Testis (tissue), 3 donors: ENCODE measurements around the gene ADAMTS13. TPM values are rescaled to one million over a fixed set of nuclear protein-coding genes. Genes with fewer than 3 reads are reported as not detected.
A peak's percentile ranks its signal among the peaks of the same experiment; 100 is the strongest.

ENCODE experiments used
- DNase-seq: peaks from one replicate; pipeline ENCODE4 v3.0.0-alpha.2; 2019
- H3K27ac ChIP-seq, 2 donors: fragments of 200-600 bp; sonication (generic); one replicate each; pipeline ENCODE4 v1.5.1; 2019
- H3K27me3 ChIP-seq: fragments of 200-600 bp; sonication (generic); one replicate; pipeline ENCODE4 v1.5.1; 2019
- H3K36me3 ChIP-seq: fragments of 200-600 bp; sonication (generic); one replicate; pipeline ENCODE4 v1.5.1; 2017; ENCODE audit warnings: low read depth; ENCODE audit errors: missing control alignments
- H3K4me1 ChIP-seq: fragments of 200-600 bp; sonication (generic); one replicate; pipeline ENCODE4 v1.5.1; 2019
- H3K4me3 ChIP-seq, 2 donors: fragments of 200-600 bp; sonication (generic); one replicate each; pipeline ENCODE4 v1.5.1; 2017 to 2019
- H3K9me3 ChIP-seq: fragments of 200-600 bp; sonication (generic); one replicate; pipeline ENCODE4 v1.5.1; 2017
- CTCF ChIP-seq, 3 experiments: fragments of 450-650 bp in 2 of 3; fragments of 200-600 bp in 1 of 3; sonication (generic) in 1 of 3; IDR thresholded peaks; one replicate each; pipeline ENCODE4 v1.5.1; 2016 to 2019; ENCODE audit warnings: antibody characterized with exemption in 3 of 3, mild to moderate bottlenecking in 2 of 3, moderate library complexity in 1 of 3
- POLR2A ChIP-seq: fragments of 450-650 bp; IDR thresholded peaks from one replicate; pipeline ENCODE4 v1.6.1; 2017; ENCODE audit warnings: antibody characterized with exemption, mild to moderate bottlenecking, moderate library complexity
- WGBS, 2 donors: methylation state at CpG; one replicate each; pipeline ENCODE4 v1.1.5; 2018; 5-methylcytosine and 5-hydroxymethylcytosine counted together
- intact Hi-C: fragments of 100-400 bp; cut with DNase I; formaldehyde crosslinking; loops from one replicate; pipeline ENCODE4 v1.15.1; 2023; ENCODE audit warnings: low total_unique reads
- polyA plus RNA-seq: library from polyadenylated mRNA; stranded (reverse); fragments of 350-450 nt; fragmentation: Illumina TruSeq; extraction: RNeasy Lipid Tissue Mini Kit (QIAGEN cat#74804); gene quantifications from one replicate; pipeline ENCODE4 v1.2.3, GENCODE V29; 2014; ENCODE audit warnings: low read depth, low replicate concordance; ENCODE audit not compliant: insufficient read depth
- total RNA-seq, 2 donors: library from RNA; depleted of rRNA; stranded (reverse); fragments of >200 nt; gene quantifications; one replicate each; pipeline ENCODE4 v1.2.3, GENCODE V29; 2016

Gene ADAMTS13
- total and polyA plus RNA-seq, 3 donors from 2014 or later = 15.4 to 21.2 (median 15.6) TPM

- DNase-seq = no peak
- intact Hi-C loops = no loop called here
- Histone ChIP-seq H3K27ac (no peak overlapping the region), H3K9me3 (no peaks in the 10 kb centered on the region), H3K4me3 (no peak overlapping the region), H3K36me3 (no peaks in the 10 kb centered on the region), H3K27me3 (no peaks in the 10 kb centered on the region), H3K4me1 (peaks cover 7% of the 10 kb centered on the region)
- WGBS, 2 donors = 73 to 83% methylated on average over 2 to 4 of the region's 4 CpGs
- TF ChIP-seq CTCF (IDR thresholded peaks at IDR 0.05) (no peak), POLR2A (no peak)
Measured at GRCh38 chr9:133461975-133462374, 39.8 kb downstream of the ADAMTS13 start.

GRCh38 chr9:133463234-133463863 lies 41.2 kb downstream of the ADAMTS13 start:
- 90 to 94% methylated on average over 19 to 22 of the region's 22 CpGs for WGBS, 2 donors

GRCh38 chr9:133463864-133464615 lies 41.9 kb downstream of the ADAMTS13 start:
- TF ChIP-seq CTCF (IDR thresholded peaks at IDR 0.05) = no peak
- no peak for TF ChIP-seq POLR2A
- H3K4me1 ChIP-seq = peaks cover 7% of the 10 kb centered on the region
- no peak overlapping the region for H3K4me3 ChIP-seq
- peak; percentile 61 for DNase-seq
- intact Hi-C loops = no loop called here
- H3K27ac ChIP-seq = no peak overlapping the region
- WGBS, 2 donors = 62 to 81% methylated on average over 4 to 24 of the region's 24 CpGs
- H3K27me3 ChIP-seq = no peaks in the 10 kb centered on the region
- H3K36me3 ChIP-seq = no peaks in the 10 kb centered on the region
- no peaks in the 10 kb centered on the region for H3K9me3 ChIP-seq

More at GRCh38 chr9:133463234-133463863, 41.2 kb downstream of the ADAMTS13 start:
- H3K9me3 ChIP-seq = no peaks in the 10 kb centered on the region
- H3K27me3 ChIP-seq = no peaks in the 10 kb centered on the region
- no peak for TF ChIP-seq POLR2A
- no peak for TF ChIP-seq CTCF (IDR thresholded peaks at IDR 0.05)
- no peaks in the 10 kb centered on the region for H3K36me3 ChIP-seq
- no peak for DNase-seq
- intact Hi-C loops = no loop called here
- H3K4me3 ChIP-seq = no peak overlapping the region
- no peak overlapping the region for H3K27ac ChIP-seq
- H3K4me1 ChIP-seq = peaks cover 7% of the 10 kb centered on the region

- TF ChIP-seq POLR2A (no peak), CTCF (IDR thresholded peaks at IDR 0.05) (no peak)
- Histone ChIP-seq H3K27me3 (no peaks in the 10 kb centered on the region), H3K4me3 (no peak overlapping the region), H3K9me3 (no peaks in the 10 kb centered on the region), H3K4me1 (peaks cover 7% of the 10 kb centered on the region), H3K27ac (no peak overlapping the region), H3K36me3 (no peaks in the 10 kb centered on the region)
- DNase-seq = no peak
- WGBS, 2 donors = 93 to 96% methylated on average over 10 of the region's 10 CpGs
- intact Hi-C loops = no loop called here
Measured at GRCh38 chr9:133464638-133465037, 42.5 kb downstream of the ADAMTS13 start.
